Measurements from ENCODE around the gene VAPA.

GRCh38 chr18:9914584-9915290 lies 921 bp downstream of the VAPA start:
- TF ChIP-seq CTCF (IDR thresholded peaks at IDR 0.05) (no peak), POLR2A (IDR thresholded peaks at IDR 0.05) (no peak), EP300 (IDR thresholded peaks at IDR 0.05) (no peak)

Data from suprapubic skin (tissue), 3 donors.